Naive thymus-derived CD4-positive, alpha-beta T cell (primary cell): ENCODE measurements around the gene CLCN3. TPM values are rescaled to one million over a fixed set of nuclear protein-coding genes. Genes with fewer than 3 reads are reported as not detected.

ENCODE experiments used
- ATAC-seq: fragments of 150-1000 bp; cut with Tn5 transposase; 2 replicates; pipeline ENCODE4 v1.10.0; 2021; ENCODE audit warnings: mild to moderate bottlenecking, moderate library complexity
- CTCF ChIA-PET: fragments of 350-600 bp; sonication (Branson Sonifier 250); formaldehyde crosslinking; loops from one replicate; lab custom pipeline; 2021; ENCODE audit warnings: antibody characterized with exemption; lab: Charles Lee
- POLR2A ChIA-PET: fragments of 350-600 bp; sonication (Branson Sonifier 250); formaldehyde crosslinking; loops from one replicate; lab custom pipeline; 2021; ENCODE audit warnings: antibody characterized with exemption, inconsistent platforms; lab: Charles Lee
- DNase-seq, 9 donors: peaks; one replicate each; pipeline versions ENCODE4 v3.0.0 to v3.0.0-alpha.2; 2020 to 2022; ENCODE audit warnings: mixed read lengths in 1 of 9
- H3K27ac ChIP-seq: one replicate; pipeline ENCODE4 v1.7.0; 2013; ENCODE audit warnings: mild to moderate bottlenecking, low read depth, low read length, moderate library complexity
- H3K27me3 ChIP-seq, 2 donors: one replicate each; pipeline ENCODE4 v1.7.0; 2013; ENCODE audit warnings: low read length in 2 of 2, mild to moderate bottlenecking in 2 of 2, moderate library complexity in 2 of 2; ENCODE audit not compliant: control insufficient read depth in 2 of 2, insufficient read depth in 2 of 2
- H3K36me3 ChIP-seq, 3 experiments: 1 replicate in 2 of 3; 2 replicates in 1 of 3; pipeline ENCODE4 v1.7.0; 2013; ENCODE audit warnings: low read length in 3 of 3, mild to moderate bottlenecking in 3 of 3, moderate library complexity in 1 of 3; ENCODE audit not compliant: insufficient read depth in 3 of 3, control insufficient read depth in 2 of 3
- H3K4me1 ChIP-seq, 2 donors: one replicate each; pipeline ENCODE4 v1.7.0; 2013; ENCODE audit warnings: low read length in 2 of 2, mild to moderate bottlenecking in 2 of 2, moderate library complexity in 1 of 2; ENCODE audit not compliant: control insufficient read depth in 2 of 2, insufficient read depth in 2 of 2
- H3K4me3 ChIP-seq: 2 replicates; pipeline ENCODE4 v1.7.0; 2013; ENCODE audit warnings: mild to moderate bottlenecking, low read length
- H3K9me3 ChIP-seq, 3 experiments: 1 replicate in 2 of 3; 2 replicates in 1 of 3; pipeline ENCODE4 v1.7.0; 2013; ENCODE audit warnings: low read length in 3 of 3; ENCODE audit not compliant: control insufficient read depth in 2 of 3
- H3K27ac Mint-ChIP-seq, 9 donors: one replicate each; pipeline ENCODE4 v1.8.0; 2020 to 2022; ENCODE audit warnings: mixed read lengths in 9 of 9, mild to moderate bottlenecking in 8 of 9, moderate library complexity in 5 of 9, inconsistent platforms in 2 of 9
- H3K27me3 Mint-ChIP-seq, 5 donors: one replicate each; pipeline ENCODE4 v1.8.0; 2021 to 2022; ENCODE audit warnings: mixed read lengths in 5 of 5, mild to moderate bottlenecking in 1 of 5
- H3K36me3 Mint-ChIP-seq, 5 donors: one replicate each; pipeline ENCODE4 v1.8.0; 2020 to 2022; ENCODE audit warnings: mixed read lengths in 5 of 5, mild to moderate bottlenecking in 3 of 5, inconsistent platforms in 1 of 5
- H3K4me1 Mint-ChIP-seq, 7 donors: one replicate each; pipeline ENCODE4 v1.8.0; 2020 to 2022; ENCODE audit warnings: mixed read lengths in 7 of 7, mild to moderate bottlenecking in 3 of 7, inconsistent platforms in 1 of 7
- H3K4me3 Mint-ChIP-seq, 10 donors: one replicate each; pipeline ENCODE4 v1.8.0; 2020 to 2022; ENCODE audit warnings: mild to moderate bottlenecking in 10 of 10, mixed read lengths in 10 of 10, moderate library complexity in 6 of 10, inconsistent platforms in 2 of 10
- H3K9me3 Mint-ChIP-seq, 11 donors: one replicate each; pipeline ENCODE4 v1.8.0; 2020 to 2022; ENCODE audit warnings: mixed read lengths in 11 of 11, mild to moderate bottlenecking in 4 of 11, inconsistent platforms in 1 of 11, moderate library complexity in 1 of 11
- intact Hi-C, 2 donors: fragments of 100-400 bp; cut with micrococcal nuclease; formaldehyde crosslinking; loops; one replicate each; pipeline ENCODE4 v1.15.1; 2023
- polyA plus RNA-seq, 2 donors: library from polyadenylated mRNA; unstranded; fragments of 300-500 nt; fragmentation: Illumina TruSeq; gene quantifications; one replicate each; pipeline ENCODE4 v1.2.3, GENCODE V29; 2021
- total RNA-seq, 6 experiments: library from RNA in 5 of 6; stranded (reverse) in 5 of 6; gene quantifications; 1 replicate in 5 of 6; 2 replicates in 1 of 6; pipeline ENCODE4 v1.2.3 and lab custom pipeline; 2021 to 2026

The CLCN3 gene
- total and polyA plus RNA-seq, 7 experiments from 2014 or later, result 7.6 to 35.0 (median 18.3) TPM

DNA sequence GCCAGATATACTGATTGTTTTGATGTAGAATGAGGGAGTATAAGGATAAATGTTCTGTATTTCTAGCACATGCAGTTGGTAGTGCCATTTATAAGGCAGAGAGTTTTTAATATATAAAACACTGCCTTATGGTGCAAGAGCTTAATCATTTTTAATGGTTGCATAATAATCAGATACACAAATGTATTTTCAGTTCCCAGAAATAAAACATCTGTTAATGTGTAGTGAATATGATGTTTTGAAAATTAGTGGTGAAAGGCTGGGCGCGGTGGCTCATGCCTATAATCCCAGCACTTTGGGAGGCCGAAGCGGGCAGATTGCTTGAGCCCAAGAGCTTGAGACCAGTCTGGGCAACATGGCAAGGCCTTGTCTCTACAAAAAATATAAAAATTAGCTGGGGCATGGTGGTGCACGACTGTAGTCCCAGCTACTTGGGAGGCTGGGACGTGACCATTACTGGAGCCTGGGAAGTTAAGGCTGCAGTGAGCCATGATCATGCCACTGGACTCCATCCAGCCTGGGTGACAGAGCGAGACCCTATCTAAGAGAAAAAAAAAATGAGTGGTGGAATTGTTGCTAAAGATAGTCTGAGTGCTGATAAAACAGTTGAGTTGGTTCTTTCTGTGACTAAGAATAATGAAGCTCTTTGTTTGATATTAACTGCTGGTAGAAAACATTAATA, 29.3 kb downstream of the CLCN3 start:
- Histone ChIP-seq H3K9me3 (no peaks in the 10 kb centered on the region), H3K27ac (no peak overlapping the region), H3K36me3 (no peaks in the 10 kb centered on the region), H3K4me3 (no peak overlapping the region), H3K4me1 (no peaks in the 10 kb centered on the region), H3K27me3 (no peaks in the 10 kb centered on the region)
- ChIA-PET POLR2A (interaction anchor here (2.8 kb wide), 1 partner anchor 10 kb away, joined by 11 read pairs; no protein-coding TSS in a partner anchor), CTCF (interaction anchor here (0.7 to 0.9 kb wide), 2 partner anchors 10 to 471 kb away, joined by 3 read pairs; no protein-coding TSS in a partner anchor)
- Mint-ChIP-seq H3K4me3 (no peak overlapping the region), H3K36me3 (peaks cover 0 to 40% (median 24%) of the 10 kb centered on the region in 5 donors), H3K27me3 (no peaks in the 10 kb centered on the region), H3K9me3 (no peaks in the 10 kb centered on the region), H3K27ac (no peak overlapping the region), H3K4me1 (peaks cover 8 to 42% (median 27%) of the 10 kb centered on the region in 7 donors)
- DNase-seq (no peak), ATAC-seq (no peak)
- intact Hi-C loops, result no loop called here

DNA sequence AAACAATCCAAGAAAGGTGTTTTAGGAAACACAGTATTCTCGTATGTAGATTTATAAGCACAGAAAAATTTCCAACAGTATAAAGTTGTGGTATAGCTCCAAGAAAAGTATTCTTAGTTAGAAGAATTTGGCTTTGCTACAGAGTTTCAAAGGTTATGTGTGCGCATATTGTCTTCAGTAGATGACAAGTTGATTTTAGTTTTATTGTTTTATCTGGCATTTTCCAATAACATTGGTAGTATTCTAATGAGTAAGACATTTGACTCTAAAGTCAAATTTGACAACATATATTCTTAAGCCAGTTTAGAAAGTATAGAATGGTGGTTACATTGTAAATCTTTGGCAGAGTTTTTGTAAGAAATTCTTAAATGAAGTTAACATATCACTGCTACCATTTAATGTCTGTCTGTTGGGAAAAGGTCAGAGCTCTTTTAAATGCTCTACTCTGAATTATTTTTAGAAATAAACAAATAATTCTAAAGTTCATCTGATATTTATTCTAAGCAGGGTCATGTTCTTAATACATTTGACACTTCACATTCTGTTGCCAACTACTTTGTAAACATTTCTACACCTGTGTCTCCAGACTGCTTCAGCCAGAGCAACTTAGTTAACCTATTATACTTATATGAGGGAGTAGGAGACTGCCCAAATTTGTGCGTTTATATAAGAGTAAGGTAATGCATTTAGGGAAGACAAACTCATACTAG, 30.0 kb downstream of the CLCN3 start:
- no peak overlapping the region for H3K27ac ChIP-seq
- no peak for DNase-seq
- intact Hi-C loops, result no loop called here
- POLR2A ChIA-PET, result interaction anchor here (2.8 kb wide), 1 partner anchor 9 kb away, joined by 11 read pairs; no protein-coding TSS in a partner anchor
- no peaks in the 10 kb centered on the region for H3K9me3 Mint-ChIP-seq
- H3K4me1 ChIP-seq, result no peaks in the 10 kb centered on the region
- H3K9me3 ChIP-seq, result no peaks in the 10 kb centered on the region
- peaks cover 0 to 40% (median 24%) of the 10 kb centered on the region in 5 donors for H3K36me3 Mint-ChIP-seq
- H3K27me3 Mint-ChIP-seq, result no peaks in the 10 kb centered on the region
- no peak overlapping the region for H3K4me3 Mint-ChIP-seq
- CTCF ChIA-PET, result interaction anchor here (0.7 to 0.9 kb wide), 2 partner anchors 9 to 470 kb away, joined by 3 read pairs; no protein-coding TSS in a partner anchor
- H3K4me3 ChIP-seq, result no peak overlapping the region
- peaks cover 0 to under 1% (median 0%) of the 10 kb centered on the region in 3 experiments for H3K36me3 ChIP-seq
- H3K27me3 ChIP-seq, result no peaks in the 10 kb centered on the region
- ATAC-seq, result no peak
- peaks cover 8 to 44% (median 29%) of the 10 kb centered on the region in 7 donors for H3K4me1 Mint-ChIP-seq
- H3K27ac Mint-ChIP-seq, result peak overlapping the region in 1 of 9 donors; percentile 11

DNA sequence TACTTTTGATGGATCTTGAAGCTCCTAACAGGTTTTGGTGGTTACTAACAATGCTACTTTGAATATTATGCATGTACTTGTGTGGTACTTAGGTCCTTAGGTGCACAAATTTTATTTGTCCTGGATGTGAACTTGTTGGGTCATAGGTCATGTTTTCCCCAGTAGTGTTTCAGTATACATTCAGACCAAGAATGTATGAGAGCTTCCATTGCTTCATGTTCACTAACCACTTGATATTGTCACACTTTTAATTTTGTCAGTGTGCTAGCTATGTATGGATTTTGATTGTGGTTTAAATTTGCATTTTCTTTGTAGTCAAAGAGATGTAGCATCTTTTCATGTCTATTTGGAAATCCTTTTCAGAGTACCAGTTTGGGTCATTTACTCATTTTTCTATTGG, 32.2 kb downstream of the CLCN3 start:
- Histone ChIP-seq H3K4me1 (no peaks in the 10 kb centered on the region), H3K36me3 (peaks cover 0 to 4% (median 0%) of the 10 kb centered on the region in 3 experiments), H3K4me3 (no peak overlapping the region), H3K9me3 (no peaks in the 10 kb centered on the region), H3K27ac (no peak overlapping the region), H3K27me3 (no peaks in the 10 kb centered on the region)
- Mint-ChIP-seq H3K27ac (peak overlapping the region in 1 of 9 donors; percentile 47), H3K9me3 (no peaks in the 10 kb centered on the region), H3K27me3 (no peaks in the 10 kb centered on the region), H3K36me3 (peaks cover 3 to 37% (median 23%) of the 10 kb centered on the region in 5 donors), H3K4me3 (no peak overlapping the region), H3K4me1 (peaks cover 8 to 54% (median 37%) of the 10 kb centered on the region in 7 donors)
- intact Hi-C loops, result no loop called here
- DNase-seq (no peak), ATAC-seq (no peak)
- CTCF ChIA-PET, result no interaction called here
- POLR2A ChIA-PET, result no interaction called here

DNA sequence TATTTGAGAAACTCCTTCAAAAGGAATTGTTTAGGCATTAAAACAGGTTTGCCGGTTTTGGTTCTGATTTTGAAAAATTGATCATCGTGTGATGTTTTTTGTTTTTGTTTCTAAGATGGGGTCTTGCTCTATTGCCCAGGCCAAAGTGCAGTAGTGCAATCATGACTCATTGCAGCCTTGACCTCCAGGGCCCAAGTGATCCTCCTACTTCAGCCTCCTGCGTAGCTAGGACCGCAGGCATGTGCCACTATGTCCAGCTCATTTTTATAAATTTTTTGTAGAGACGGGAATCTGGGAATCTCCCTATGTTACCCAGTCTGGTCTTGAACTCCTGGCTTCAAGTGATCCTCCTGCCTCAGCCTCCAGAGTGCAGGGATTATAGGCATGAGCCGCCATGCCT, 35.0 kb downstream of the CLCN3 start:
- Mint-ChIP-seq H3K4me3 (no peak overlapping the region), H3K27me3 (no peaks in the 10 kb centered on the region), H3K27ac (no peak overlapping the region), H3K9me3 (no peaks in the 10 kb centered on the region), H3K4me1 (peaks cover 17 to 66% (median 47%) of the 10 kb centered on the region in 7 donors), H3K36me3 (peaks cover 3 to 30% (median 13%) of the 10 kb centered on the region in 5 donors)
- Histone ChIP-seq H3K27me3 (no peaks in the 10 kb centered on the region), H3K9me3 (no peaks in the 10 kb centered on the region), H3K4me3 (no peak overlapping the region), H3K36me3 (peaks cover 0 to 4% (median 0%) of the 10 kb centered on the region in 3 experiments), H3K4me1 (peaks cover 0 to 9% of the 10 kb centered on the region in 2 donors), H3K27ac (no peak overlapping the region)
- ChIA-PET POLR2A (no interaction called here), CTCF (no interaction called here)
- intact Hi-C loops, result no loop called here
- ATAC-seq (no peak), DNase-seq (no peak)

DNA sequence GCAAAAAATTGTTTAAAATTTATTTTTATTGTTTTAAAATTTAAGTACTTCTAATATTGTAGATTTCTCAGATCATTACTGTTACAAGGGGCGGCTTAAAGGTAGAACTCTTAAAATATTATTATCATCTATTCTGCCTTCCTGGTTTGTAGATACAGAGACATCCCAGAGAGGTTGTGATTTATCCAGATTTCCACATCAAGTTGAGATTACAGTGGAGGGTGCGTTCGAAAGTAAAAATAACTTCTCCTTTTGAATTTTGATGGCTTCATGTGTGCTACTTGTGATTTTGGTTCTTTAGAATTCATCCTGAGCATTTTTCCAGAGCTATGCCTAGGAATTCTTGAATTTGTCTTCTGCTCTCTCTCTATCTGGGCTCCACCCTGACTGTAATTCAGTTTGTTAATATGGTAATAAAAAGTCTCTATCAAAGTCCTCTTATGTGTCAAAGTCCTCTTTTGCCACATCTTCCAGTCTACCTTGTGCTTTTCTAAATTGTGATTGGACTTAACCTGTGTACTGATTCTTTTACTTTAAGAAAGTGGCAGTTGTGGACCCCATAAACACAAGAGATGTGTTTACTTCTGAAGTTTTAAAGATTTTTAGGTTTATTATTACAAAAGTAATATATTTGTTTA, 37.2 kb downstream of the CLCN3 start:
- ChIA-PET POLR2A (no interaction called here), CTCF (no interaction called here)
- peaks cover 3 to 26% (median 9%) of the 10 kb centered on the region in 5 donors for H3K36me3 Mint-ChIP-seq
- Histone ChIP-seq H3K4me3 (no peak overlapping the region), H3K9me3 (no peaks in the 10 kb centered on the region), H3K4me1 (peaks cover 0 to 9% of the 10 kb centered on the region in 2 donors), H3K27me3 (no peaks in the 10 kb centered on the region), H3K27ac (no peak overlapping the region), H3K36me3 (peaks cover 0 to 4% (median 0%) of the 10 kb centered on the region in 3 experiments)
- H3K27ac Mint-ChIP-seq, result peak overlapping the region in 1 of 9 donors; percentile 61
- no peak overlapping the region for H3K4me3 Mint-ChIP-seq
- no peak for DNase-seq
- no peaks in the 10 kb centered on the region for H3K9me3 Mint-ChIP-seq
- intact Hi-C loops, result no loop called here
- H3K27me3 Mint-ChIP-seq, result no peaks in the 10 kb centered on the region
- ATAC-seq, result no peak
- peaks cover 14 to 64% (median 44%) of the 10 kb centered on the region in 7 donors for H3K4me1 Mint-ChIP-seq

DNA sequence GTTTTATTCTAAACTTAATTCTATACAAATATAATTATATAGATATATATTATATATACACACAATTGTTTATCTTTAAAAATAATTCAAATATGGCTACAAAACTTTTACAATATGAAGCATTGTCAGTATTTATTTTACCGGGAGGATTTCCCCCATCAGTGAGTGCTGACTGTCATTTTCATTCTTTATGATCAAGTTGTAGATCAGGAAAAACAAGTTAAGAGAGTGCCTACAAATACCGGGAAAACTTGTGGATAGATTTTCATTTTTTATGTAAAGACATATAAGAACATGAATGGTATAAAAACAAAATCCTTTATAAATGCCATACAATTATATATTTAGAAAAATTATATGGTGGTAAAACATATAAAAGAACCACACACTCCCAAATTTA, 37.8 kb downstream of the CLCN3 start:
- DNase-seq, result no peak
- peaks cover 0 to 9% of the 10 kb centered on the region in 2 donors for H3K4me1 ChIP-seq
- Mint-ChIP-seq H3K9me3 (no peaks in the 10 kb centered on the region), H3K4me3 (no peak overlapping the region), H3K27me3 (no peaks in the 10 kb centered on the region), H3K27ac (peak overlapping the region in 1 of 9 donors; percentile 61), H3K4me1 (peaks cover 12 to 63% (median 40%) of the 10 kb centered on the region in 7 donors), H3K36me3 (peaks cover 3 to 20% (median 4%) of the 10 kb centered on the region in 5 donors)
- ChIA-PET CTCF (no interaction called here), POLR2A (interaction anchor here (0.8 kb wide), 1 partner anchor 45 kb away, joined by 3 read pairs; no protein-coding TSS in a partner anchor)
- H3K9me3 ChIP-seq, result no peaks in the 10 kb centered on the region
- no peak overlapping the region for H3K27ac ChIP-seq
- H3K27me3 ChIP-seq, result no peaks in the 10 kb centered on the region
- H3K36me3 ChIP-seq, result peaks cover 0 to 4% (median 0%) of the 10 kb centered on the region in 3 experiments
- no peak for ATAC-seq
- H3K4me3 ChIP-seq, result no peak overlapping the region
- intact Hi-C loops, result no loop called here
